HUDEP-2 (cell line): Measurements from ENCODE around the gene SYNGR3.
"Not testable (repeated sequence)": the region's sequence is repeated elsewhere in the genome, so short reads cannot be mapped to it uniquely, and the experiment has no call there.

ENCODE experiments used
- DNase-seq, 76 experiments: peaks; one replicate each; lab custom pipeline; 2025; ENCODE audit not compliant: unreplicated experiment in 76 of 76; lab: John Stamatoyannopoulos, UW

The SYNGR3 gene

GRCh38 chr16:2026461-2027023 is 36.8 kb downstream of the SYNGR3 start, which contains the start of gene NHERF2:
Gene NHERF2, plus strand, starts transcription at chr16:2026902. Its CDS starts 104 bp downstream, at chr16:2027006.
- DNase-seq, result peak in 8 of 76 experiments; percentile 16 to 34 (median 21)

DNA sequence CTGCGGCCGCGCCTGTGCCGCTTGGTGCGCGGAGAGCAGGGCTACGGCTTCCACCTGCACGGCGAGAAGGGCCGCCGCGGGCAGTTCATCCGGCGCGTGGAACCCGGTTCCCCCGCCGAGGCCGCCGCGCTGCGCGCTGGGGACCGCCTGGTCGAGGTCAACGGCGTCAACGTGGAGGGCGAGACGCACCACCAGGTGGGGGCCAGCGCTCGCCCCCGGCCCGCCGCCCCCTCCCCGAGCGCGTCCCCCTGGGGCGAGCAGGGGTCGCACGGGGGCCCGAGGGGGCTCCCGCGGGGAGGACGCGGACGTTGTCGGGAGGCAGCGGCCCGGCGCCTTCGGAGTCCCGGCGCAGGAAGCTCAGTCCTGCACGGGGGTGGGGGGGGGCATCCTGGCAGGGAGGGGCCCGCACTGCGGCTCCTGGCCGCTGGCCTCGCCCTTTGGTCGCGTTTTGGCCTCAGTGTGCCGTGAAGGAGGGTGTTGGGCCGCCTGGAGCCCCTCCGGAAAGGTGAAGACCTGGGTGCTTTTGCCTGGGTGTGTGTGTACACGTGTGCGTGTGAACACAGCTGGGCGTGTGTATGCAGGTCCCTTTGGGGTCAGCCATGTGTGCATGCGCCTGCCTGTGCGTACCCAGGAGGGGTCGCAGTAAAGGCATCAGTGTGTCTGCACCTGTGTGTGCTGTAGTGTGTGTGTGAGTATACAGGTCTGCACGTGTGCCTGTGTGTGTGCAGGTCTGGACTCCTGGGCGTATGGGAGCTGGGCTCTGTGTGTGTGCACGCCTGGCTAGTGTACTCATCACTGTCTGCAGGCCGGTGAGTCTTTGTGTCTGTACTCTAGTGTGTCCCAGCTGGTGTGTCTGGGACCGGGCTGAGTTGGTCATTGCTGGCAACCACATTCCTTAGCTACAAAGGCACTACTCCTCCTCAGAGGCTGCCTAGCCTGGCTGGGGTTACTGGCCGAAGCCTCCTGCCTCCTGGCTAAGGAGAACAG is 37.5 kb downstream of the SYNGR3 start:
- DNase-seq, result peak in 1 of 76 experiments; percentile 15

DNA sequence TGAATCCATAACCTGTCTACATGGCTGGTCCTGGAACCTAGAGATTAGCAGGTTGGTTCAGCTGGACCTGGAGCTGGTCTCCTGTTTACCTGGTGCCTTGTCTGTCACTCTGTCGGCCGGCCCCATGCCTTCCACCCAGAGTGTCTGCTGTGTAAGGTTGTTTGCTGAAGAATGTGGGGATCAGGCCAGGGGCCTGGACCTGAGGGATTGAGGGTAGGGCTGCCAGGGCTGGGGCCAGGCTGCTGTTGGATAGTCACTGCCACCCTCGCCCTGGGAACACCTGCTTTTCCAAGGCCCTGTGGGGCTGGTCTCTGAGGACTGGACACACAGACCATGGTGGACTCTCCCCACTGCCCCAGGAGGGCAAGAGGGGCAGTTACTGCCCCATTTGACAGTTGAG is 38.4 kb downstream of the SYNGR3 start:
- no peak for DNase-seq

GRCh38 chr16:2028620-2029220 is 39.0 kb downstream of the SYNGR3 start:
- no peak for DNase-seq

DNA sequence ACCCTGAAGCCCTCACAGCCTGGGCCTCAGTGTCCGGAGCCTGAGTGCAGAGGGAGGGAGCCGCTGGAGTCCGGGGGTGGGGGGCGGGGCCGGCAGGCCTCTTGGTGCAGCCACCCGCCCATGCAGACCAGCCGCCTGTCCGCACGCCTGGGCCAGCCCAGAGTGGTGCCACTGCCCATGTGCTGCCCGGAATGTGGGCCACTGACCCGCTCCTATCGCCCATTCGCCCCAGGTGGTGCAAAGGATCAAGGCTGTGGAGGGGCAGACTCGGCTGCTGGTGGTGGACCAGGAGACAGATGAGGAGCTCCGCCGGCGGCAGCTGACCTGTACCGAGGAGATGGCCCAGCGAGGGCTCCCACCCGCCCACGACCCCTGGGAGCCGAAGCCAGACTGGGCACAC is 39.6 kb downstream of the SYNGR3 start:
- no peak for DNase-seq

GRCh38 chr16:2030036-2030435 is 40.3 kb downstream of the SYNGR3 start:
- no peak for DNase-seq

DNA sequence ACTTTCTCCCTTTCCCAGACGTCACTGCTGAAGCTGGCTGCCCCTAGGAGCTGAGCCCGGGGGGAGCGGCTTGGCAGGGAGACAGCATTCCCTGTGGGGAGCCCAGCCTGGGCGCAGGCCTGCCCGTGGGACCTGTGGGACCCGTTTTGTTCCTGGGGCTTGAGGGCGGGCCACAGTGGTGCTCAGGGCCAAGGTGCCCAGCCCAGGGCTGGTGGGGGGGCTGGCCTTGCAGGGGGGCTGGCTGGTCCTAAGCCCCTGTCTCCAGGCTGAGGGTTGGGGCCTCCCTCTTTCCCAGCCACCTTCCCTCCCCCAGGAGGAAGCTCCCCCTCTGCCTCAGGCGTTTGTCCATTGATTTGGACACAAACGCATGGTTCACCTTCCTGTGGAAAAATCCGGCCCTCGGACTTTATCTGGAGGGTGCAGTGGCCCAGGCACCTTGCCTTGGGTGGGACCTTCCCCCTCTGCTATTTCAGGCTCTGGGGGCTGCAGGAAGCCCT is 41.4 kb downstream of the SYNGR3 start:
- no peak for DNase-seq

GRCh38 chr16:2032285-2033056 is 42.7 kb downstream of the SYNGR3 start:
- DNase-seq, result no peak

DNA sequence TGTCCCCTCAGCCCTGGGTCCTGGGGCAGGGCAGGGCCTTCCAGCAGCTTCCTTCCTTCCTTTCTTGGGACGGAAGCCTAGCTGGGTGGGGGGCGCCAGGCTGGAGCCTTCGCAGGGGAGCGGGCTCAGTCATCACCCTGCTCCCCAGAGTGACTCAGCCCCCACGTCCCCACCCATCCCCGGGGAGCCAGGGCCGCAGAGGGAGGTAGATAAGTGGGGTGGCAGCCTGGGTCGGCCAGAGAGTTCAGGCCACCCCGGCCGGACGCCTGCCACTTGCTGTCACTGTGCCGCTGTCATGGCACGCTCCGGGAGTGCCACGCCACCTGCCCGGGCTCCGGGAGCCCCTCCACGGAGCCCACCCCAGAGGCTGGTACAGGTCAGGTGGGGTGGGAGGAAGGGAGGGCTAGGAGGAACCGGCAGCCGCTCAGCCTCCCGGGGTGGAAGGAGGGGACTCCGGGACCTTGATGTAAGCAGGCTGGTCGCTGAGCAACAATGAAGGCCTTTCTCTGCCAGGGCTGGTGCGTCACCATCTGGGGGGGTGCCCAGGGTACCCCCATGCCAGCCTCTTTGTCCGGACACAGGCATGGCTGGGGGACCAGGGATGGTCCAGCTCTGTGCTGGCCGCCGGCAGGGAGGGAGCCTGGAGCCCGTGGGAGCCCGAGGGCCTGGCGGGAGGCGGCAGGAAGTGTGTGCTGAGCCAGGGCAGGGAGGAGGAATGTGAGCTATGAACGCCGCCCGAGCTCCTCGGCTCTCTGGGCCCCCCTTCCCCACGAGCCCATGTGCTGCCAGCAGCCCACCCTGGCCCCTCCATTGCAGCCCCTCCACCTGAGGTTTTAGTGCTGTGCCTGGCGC is 43.5 kb downstream of the SYNGR3 start:
- DNase-seq, result no peak

- DNase-seq, result not testable (repeated sequence)
Observed at GRCh38 chr16:2033909-2034695, 44.3 kb downstream of the SYNGR3 start.

DNA sequence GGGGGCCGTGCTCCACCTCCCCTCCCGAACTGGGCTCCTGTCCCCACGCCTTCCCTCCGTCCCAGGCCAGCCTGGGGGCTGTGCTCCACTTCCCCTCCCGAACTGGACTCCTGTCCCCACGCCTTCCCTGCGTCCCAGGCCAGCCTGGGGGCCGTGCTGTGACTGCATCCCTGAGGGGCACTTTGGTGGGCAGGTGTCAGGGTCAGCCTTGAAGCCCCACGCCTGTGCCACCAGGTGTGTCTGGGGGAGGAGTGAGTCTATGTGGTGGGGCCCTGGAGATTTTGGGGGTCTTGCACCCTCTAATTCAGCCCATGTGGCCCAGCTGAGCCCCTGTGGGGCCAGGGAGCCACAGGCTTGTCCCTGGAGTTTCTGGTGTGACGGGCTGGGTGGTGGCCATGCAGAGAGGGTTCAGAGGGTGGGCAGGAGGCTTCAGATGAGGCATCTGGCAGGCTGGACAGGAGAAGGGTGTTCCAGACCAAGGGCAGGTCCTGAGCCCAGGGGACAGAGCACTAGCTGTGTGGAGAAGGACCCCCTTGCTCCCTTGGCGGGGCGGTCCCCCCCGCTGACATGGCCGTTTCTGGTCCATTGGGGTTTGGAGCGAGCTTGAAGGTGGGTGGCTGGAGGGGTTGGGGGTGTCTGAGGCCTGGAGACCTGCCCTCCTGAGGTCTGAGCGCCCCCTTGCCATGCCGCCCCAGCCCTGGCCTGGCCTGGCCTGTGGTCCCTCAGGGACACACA is 45.1 kb downstream of the SYNGR3 start:
- no peak for DNase-seq

GRCh38 chr16:2035431-2036199 is 45.8 kb downstream of the SYNGR3 start:
- DNase-seq, result no peak

GRCh38 chr16:2036200-2036966 is 46.6 kb downstream of the SYNGR3 start:
- no peak for DNase-seq

DNA sequence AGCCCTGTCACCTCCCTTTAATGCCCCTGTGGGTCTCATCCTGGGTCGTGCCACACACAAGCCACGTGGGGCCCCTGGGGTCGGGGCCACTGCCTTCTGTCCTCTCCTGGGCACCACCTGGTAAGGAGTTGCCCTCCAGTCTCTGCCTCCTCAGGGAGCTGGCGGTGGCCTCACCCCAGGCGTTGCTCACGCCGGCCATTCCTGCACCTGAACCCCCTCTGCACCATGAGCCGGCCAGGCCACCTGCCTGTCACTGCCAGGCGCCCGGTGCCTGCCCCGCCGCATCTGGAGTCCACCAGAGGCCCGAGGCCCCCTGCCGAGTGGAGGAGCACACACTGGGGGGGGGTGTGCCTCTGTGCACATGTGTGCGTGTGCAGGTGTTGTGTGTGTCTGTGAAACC is 47.3 kb downstream of the SYNGR3 start:
- DNase-seq, result no peak

GRCh38 chr16:2037647-2038381 is 48.0 kb downstream of the SYNGR3 start:
- no peak for DNase-seq
